ENCODE results near the gene TAF13.
"Not testable (repeated sequence)": the region's sequence is repeated elsewhere in the genome, so short reads cannot be mapped to it uniquely, and the experiment has no call there.

TAF13 gene

DNA sequence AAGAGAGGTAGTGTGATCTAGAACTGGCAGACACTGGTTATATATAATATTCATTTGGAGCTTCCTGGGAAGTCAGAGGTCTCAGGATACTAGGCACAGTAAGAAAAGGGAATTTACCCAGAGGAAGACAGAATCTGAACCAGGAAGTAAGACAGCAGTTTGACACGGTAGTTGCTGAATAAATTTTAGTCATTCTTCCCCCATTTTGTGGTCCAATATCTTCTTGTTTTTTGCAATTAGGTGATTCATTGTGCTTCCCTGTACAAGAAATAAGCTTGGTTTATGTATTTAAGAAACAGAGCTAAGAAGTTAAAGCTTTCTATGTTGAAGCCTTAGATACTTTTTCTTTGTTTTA is 16.0 kb upstream of the TAF13 start:
- no peak for DNase-seq (ENCODE audit: low read depth in 3 of 3, low spot score in 1 of 3)

DNA sequence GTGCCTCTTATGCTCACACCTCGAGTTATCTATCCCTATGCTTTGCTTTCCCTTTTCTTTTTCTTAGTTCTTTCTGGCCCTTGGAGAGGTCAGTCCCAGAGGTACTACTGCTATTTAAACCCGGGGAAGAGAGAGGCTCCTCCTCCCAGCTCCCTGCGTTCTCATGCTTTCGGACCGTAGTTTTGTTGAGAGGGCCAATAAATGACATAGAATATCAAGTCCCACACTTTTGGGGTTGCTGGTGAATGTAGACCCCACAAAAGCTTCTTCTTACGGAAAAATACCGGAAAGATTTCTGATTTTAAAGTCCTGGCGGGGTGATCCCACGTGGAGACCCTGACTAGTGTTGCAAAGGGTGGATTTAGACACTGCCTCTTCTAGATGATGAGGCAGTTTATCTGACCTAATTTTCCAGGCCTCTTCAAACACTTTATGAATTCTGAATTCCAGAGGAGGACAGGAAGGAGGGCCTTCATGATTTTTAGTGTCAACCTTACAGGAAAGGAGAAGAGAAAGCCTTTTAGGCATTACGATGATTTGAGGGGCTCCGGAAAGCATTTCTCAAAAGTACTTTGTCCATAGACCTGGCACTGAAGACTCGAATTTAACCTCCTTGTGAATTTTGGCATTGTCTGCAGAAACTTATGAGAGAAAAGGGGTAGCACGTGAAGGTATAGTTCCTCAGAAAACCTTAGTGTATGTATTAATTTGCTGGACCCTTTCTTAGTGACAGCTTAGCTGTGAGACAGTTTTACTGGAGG is 15.5 kb upstream of the TAF13 start:
- DNase-seq (ENCODE audit: low read depth in 3 of 3, low spot score in 1 of 3) = no peak

DNA sequence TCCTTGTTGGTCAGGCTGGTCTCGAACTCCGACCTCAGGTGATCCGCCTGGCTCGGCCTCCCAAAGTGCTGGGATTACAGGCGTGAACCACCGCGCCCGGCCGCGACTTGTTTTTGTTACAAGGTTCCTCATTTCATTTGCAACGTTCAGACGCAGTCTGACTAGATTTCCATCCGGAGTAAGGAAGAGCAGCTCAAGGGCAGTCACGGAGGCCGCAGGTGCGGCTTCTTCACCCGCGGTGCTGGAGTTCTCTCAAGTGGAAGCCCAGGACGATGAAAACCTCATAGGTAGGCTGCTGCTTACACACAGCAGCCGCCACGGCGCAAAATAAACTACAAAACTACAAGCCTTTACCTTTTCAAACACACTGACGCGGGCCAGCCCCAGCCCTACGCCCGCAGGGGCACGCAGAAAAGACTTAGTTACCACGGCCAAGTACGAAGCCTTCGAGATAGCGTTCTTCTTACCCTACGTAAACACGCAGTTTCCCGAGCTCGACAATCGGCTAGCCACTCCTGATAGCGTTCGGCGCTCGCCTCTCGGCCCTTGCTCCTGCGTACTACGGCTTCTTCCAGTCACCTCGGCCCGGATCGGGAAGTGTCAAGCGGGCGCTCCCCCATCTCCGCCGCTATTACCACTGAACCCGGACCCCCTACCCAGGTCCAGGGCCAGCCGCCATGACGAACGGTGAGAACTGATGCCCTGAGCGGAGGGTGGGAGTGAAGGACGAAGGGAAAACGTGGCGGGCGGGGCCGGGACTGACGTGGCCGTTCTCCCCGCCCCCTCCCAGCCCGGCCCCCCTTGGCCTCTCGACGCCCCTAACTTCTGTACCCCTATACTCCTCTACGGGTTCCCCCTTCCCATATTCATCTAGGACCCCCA is 14.6 kb upstream of the TAF13 start, which contains the start of gene TMEM167B:
TSS of gene TMEM167B (plus strand) at position 569 of the 882 bp plus-strand sequence. CDS start at position 678, 109 bp downstream.
- peak; percentile 57 to 68 (median 68) for DNase-seq (ENCODE audit: low read depth in 3 of 3, low spot score in 1 of 3)

DNA sequence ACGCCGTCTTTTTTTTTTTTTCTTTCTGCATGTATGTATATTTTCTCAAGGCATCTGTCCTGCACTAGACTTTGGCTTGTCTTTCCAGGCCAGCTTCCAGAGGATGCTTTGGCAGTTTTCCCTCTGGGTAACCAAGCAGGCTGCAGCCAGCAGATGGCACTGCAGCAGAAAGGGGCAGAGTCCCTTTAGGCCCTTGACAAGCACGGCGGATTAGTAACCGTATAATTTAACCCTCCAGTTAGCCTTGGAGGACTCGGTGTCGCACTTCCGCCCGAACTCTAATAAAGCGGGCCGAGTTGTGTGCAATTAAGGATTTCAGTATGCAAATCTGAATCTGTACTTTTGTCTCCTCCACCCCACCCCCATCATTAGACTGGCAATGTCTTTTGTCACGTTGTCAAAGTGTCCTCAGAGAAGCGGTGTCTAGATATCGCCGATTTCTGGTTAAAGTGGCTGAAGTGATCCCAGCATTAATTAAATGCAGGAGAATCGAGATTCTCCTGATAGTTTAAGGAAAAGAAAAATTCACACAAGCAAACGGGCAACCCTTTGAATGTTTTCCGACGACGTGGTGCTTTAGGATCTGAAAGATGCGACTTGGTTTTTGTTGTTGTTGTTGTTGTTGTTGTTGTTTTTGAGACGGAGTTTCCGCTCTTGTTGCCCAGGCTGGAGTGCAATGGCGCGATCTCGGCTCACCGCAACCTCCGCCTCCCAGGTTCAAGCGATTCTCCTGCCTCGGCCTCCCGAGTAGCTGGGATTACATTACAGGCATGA is 13.6 kb upstream of the TAF13 start:
- no peak for DNase-seq (ENCODE audit: low read depth in 3 of 3, low spot score in 1 of 3)

DNA sequence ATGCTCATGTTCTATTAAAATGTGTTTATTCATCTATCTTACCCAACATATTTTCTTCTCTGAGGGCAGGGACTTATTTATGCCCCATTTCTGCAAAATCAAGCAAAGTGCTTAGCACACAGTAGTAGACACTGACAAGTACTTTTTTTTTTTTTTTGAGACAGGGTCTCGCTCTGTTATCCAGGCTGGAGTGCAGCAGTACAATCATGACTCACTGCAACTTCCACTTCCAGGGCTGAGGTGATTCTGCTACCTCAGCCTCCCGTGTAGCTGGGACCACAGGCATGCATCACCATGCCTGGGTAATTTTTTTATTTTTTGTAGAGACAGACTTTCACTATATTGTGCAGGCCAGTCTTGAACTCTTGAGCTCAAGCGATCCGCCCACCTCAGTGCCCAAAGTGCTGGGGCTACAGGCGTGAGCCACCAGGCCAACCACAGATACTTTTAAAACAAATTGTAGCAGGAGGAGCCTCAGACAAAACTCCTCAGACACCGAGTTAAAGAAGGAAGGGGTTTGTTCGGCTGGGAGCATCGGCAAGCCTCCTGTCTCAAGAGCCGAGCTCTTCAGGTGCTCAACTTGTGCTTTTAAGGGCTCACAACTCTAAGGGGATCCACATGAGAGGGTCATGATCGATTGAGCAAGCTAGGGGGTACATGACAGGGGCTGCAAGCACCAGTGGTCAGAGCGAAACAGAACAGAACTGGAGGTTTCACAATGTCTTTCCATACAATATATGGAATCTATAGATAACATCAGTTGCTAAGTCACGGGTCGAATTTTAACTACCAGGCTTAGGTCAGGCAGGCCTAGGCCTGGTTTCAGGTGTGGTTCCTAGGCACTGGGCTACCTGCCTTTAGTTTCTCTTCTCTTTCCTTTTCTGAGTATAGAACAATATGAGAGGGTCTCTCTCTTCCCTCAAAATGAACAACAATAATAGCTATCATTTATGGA is 9.0 kb upstream of the TAF13 start:
- DNase-seq (ENCODE audit: low read depth in 3 of 3, low spot score in 1 of 3) = no peak

DNA sequence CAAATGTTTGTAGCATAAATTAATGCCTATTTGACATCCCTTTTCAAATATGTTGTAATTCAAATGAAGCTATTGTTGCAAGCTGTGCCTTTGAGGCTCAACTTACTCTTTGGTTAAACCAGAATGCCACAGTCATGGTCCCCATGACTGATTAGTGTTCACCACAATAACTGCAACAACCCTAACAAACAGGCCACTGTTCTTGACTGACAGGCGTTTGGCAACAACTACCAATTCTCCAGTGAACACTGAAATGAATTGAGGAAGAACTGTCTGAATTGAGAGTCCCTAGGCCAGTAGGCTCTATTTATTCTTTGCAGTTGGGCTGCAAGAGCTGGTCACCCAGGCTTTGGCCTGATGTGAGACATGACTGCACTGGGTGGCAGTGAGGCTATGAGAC is 8.1 kb upstream of the TAF13 start:
- no peak for DNase-seq (ENCODE audit: low read depth in 3 of 3, low spot score in 1 of 3)

DNA sequence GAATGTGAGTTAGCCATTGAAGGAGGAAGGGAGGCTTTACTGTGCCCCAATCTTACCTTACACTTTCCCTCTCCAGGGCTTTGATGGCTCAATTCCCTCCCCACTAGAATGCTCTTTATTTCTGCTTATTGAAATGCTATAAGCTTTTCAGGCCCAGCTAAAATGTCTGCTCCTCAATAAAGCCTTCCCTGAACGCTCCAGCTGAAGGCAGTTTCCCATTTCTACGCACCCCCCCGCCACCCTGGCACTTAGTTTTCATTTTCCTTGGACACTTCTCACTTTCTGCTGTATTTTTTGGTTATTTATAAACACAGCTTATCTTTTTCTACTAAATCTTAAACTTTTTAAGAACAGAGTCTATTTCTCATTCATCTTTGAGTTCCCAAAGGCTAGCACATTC is 7.7 kb upstream of the TAF13 start:
- no peak for DNase-seq (ENCODE audit: low read depth in 3 of 3, low spot score in 1 of 3)

DNA sequence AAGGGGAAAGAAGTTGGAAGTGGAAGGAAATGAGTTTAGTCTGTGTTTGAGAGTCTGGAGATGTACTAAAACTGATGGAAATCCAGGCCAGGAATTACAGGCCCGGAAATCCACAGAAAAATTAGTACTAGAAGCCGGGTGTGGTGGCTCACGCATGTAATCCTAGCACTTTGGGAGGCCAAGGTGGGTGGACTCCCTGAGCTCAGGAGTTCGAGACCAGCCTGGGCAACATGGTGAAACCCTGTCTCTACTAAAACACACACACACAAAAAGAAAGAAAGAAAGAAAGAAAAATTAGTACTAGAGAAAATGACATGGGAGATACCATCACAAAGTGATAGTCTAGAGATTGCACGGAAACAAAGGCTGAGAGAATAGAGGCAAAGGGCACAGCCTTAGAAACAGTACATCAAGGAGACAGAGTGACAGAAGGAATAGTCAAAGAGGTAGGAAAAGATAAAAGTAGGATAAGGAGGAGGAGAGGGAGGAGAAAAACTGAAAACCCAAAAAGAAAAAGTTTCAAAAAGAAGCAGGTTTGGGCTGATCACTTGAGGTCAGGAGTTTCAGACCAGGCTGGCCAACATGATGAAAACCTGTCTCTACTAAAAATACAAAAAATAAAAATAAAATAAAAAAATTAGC is 4.8 kb upstream of the TAF13 start:
- DNase-seq (ENCODE audit: low read depth in 3 of 3, low spot score in 1 of 3) = no peak

DNA sequence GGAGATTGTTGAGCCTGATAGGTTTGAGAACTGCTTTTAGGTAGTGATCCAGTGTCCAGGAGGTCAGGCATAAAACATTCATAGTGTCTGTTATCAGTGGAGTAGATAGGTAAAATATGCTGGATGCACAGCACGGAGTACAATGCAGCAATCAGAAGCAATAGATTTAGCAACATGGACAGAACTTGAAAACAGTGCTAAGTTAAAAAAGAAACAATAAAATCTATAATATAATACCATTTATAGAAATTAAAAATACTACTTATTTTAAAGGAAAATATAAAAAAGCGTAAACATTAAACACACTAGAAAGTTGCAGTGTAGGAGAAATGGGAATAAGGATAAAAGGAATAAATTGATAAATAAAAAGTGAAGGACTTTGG is 3.4 kb upstream of the TAF13 start:
- DNase-seq (ENCODE audit: low read depth in 3 of 3, low spot score in 1 of 3) = no peak

DNA sequence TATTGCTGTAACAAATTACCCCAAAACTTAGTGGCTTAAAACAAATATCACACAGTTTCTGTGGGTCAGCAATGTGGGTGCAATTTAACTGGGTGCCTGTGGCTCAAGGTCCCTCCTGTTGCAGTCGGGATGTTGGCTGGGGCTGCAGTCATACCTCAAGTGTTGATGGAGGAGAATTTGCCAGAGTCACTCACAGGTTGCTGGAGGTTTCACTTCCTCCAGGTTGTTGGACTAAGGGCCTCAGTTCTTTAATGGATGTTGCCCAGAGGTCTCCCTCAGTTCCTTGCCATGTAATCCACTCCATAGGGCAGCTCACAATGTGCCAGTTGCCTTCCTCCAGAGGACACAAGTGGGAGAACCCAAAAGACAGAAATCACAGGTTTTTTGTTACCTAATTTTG is 2.5 kb upstream of the TAF13 start:
- DNase-seq (ENCODE audit: low read depth in 3 of 3, low spot score in 1 of 3) = no peak

DNA sequence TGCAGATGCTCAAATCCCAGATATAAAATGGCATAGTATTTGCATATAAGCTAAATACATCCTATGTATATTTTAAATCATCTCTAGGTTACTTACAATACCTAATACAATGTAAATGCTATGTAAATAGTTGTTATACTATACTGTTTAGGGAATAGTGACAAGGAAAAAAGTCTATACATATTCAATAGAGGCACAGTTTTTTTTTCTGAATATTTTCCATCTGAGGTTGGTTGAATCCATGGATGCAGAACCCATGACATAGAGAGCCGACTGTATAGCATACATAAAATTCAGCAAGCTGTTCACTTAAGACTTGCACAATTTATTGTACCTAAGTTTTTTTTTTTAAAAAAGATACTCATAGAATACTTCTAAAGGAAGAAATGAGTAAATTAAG is 6.5 kb downstream of the TAF13 start:
- no peak for DNase-seq (ENCODE audit: low read depth in 3 of 3, low spot score in 1 of 3)

DNA sequence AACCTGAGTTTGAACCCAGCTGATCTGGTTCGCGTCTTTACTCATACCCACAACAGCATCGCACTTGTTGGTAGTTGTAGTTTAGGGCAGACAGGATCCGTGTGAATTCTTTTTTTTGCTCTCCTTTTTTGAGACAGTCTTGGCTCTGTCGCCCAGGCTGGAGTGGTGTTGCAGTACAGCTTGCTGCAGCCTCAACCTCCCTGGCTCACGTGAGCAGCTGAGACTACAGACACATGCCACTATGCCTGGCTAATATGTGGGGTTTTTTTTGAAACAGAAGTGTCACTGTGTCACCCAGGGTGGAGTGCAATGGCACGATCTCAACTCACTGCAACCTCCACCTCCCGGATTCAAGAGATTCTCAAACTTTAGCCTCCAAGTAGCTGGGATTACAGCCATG is 7.9 kb downstream of the TAF13 start:
- no peak for DNase-seq (ENCODE audit: low read depth in 3 of 3, low spot score in 1 of 3)

DNA sequence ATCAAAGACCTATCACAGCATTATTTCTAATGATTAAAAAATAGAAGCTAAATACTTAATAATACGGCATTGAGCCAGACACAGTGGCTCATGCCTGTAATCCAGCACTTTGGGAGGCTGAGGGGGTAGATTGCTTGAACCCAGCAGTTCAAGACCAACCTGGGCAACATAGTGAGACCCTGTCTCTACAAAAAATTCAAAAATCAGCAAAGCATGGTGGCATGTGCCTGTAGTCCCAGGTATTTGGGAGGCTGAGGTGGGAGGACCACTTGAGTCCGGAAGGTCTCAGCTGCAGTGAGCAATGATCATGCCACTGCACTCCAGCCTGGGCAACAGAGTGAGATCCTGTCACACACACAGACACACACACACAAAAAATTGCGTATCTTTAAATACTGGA is 10.7 kb downstream of the TAF13 start:
- DNase-seq (ENCODE audit: low read depth in 3 of 3, low spot score in 1 of 3) = no peak

DNA sequence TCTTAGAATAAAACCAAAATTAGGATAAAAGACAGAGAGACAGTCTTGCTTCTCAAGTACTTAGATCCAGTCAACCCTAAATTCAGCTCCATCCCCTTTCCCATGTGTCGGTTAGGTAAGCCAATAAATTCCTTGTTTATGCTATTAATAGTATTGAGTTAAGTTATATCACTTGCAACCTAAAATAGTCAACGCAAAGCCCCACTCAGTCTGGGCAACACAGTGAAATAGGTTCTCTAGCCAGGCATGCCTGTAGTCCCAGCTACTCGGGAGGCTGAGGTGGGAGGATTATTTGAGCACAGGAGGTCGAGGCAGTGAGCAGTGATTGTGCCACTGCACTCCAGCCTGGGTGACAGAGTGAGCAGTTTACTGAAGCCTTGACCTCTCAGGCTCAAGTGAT is 14.6 kb downstream of the TAF13 start:
- no peak for DNase-seq (ENCODE audit: low read depth in 3 of 3, low spot score in 1 of 3)

DNA sequence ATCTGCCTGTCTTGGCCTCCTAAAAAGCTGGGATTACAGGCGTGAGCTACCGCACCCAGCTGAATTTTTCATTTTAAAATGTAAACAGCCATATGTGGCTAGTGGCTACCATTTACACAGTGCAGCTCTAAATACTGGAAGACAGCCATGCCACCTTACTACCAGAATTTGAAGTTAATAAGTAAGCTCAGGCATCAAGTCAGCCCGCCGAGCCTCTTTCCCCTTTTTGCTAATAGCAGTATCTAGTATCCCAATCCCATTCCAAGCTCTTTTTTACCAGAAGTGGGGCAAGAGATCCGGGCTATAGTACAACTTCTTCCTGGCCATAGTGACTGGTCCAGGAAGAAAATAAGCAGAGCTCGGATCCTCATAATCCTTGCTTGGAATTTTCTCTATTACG is 15.1 kb downstream of the TAF13 start:
- no peak for DNase-seq (ENCODE audit: low read depth in 3 of 3, low spot score in 1 of 3)

DNA sequence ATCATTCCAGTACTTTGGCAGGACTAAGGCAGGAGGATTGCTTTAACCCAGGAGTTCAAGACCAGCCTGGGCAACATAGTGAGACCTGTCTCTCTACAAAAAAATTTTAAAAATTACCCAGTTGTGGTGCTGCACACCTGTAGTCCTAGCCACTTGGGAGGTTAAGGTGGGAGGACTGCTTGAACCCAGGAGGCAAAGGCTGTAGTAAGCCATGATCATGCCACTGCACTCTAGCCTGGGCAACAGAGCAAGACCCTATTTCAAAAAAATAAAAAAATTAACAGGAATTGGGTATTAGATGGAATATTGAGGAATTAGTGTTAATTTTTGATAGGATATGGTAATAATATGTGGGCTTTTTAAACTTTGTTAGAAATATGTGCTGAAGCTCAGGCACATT is 16.8 kb downstream of the TAF13 start:
- no peak for DNase-seq (ENCODE audit: low read depth in 3 of 3, low spot score in 1 of 3)

DNA sequence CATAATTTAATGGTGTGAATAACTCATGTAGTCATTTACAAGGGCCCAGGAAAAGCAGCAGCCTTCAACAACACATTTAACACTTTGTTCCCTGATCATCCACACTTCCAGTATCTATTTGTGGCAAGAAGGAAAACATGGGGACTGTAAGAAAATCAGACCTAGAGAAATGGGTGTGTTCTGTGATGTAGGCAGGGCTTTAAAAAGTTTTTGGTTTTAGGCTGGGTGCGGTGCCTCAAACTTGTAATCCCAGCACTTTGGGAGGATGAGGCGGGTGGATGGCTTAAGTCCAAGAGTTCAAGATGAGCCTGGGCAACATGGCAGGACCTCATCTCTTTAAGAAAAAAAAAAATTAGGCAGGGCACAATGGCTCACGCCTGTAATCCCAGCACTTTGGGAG is 19.7 kb downstream of the TAF13 start:
- DNase-seq (ENCODE audit: low read depth in 3 of 3, low spot score in 1 of 3) = no peak

DNA sequence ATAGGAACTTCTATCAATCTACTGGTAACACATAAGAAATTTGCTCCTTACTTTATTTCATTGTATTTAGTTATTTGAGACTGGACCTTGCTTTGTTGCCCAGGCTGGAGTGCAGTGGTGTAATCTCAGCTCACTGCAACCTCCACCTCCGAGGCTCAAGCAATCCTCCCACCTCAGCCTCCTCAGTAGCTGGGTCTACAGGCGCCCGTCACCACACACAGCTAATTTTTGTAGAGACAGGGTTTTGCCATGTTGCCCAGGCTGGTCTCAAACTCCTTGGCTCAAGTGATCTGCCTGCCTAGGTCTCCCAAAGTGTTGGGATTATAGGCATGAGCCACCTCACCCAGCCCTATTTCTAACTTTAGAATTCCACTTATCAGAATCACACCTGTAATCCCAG is 23.7 kb downstream of the TAF13 start:
- DNase-seq (ENCODE audit: low read depth in 3 of 3, low spot score in 1 of 3) = not testable (repeated sequence)

DNA sequence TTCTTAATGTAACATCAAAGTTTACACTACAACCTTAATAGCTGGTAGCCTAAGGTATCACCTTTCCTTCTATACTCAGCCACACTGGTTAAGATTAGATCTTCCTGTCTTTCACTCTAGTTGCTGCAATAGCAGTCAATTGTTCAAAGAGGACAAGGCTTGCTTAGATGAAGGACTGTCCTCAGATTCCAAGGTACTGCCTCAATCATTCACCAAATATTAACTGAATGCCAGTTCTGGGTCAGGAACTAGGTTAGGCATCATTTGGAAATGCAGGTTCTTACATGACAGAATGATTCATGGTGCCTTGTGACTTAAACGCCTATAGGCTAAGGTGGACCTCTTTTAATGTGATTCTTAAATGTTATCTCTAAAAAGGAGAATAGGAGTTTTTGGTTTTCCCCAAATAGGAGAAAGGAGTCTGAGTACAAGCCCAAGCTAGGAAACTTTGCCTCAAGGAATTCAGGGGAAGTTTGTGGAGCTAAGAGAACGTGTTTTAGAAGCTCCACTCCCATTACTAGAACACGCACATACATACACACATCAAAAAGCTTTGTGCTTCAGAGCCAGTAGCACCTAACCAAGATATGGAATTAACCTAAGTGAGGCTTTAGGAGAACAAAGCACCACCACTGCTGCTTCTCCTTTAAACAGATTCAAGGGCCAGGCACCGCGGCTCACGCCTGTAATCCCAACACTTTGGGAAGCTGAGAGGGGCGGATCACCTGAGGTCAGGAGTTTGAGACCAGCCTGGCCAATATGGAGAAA is 25.4 kb downstream of the TAF13 start:
- DNase-seq (ENCODE audit: low read depth in 3 of 3, low spot score in 1 of 3) = no peak
